ENCODE data around the gene UPB1. TPM values are rescaled to one million over a fixed set of nuclear protein-coding genes. Genes with fewer than 3 reads are reported as not detected.
"Not testable (repeated sequence)": the region's sequence is repeated elsewhere in the genome, so short reads cannot be mapped to it uniquely, and the experiment has no call there.

Gene UPB1
- total and polyA plus RNA-seq, 10 donors: 0.38 to 3.9 (median 1.6) TPM

GRCh38 chr22:24489011-24489410 is 6.1 kb upstream of the UPB1 start:
- peaks cover 0 to 9% (median 2%) of the 10 kb centered on the region in 7 donors for H3K27me3 ChIP-seq (replicated peaks in 1 of 7)
- H3K4me1 ChIP-seq: peaks cover 0 to 25% (median under 1%) of the 10 kb centered on the region in 6 donors
- H3K9me3 ChIP-seq: no peaks in the 10 kb centered on the region
- no peak for DNase-seq
- H3K4me3 ChIP-seq: no peak overlapping the region
- WGBS, 5 donors: 49 to 75% (median 68%) methylated on average over 2 of the region's 2 CpGs
- intact Hi-C loops (cut with DNase I; ENCODE audit: low total_unique reads): no loop called here
- TF ChIP-seq POLR2AphosphoS5 (IDR thresholded peaks at IDR 0.05) (no peak), CTCF (IDR thresholded peaks at IDR 0.05 in 8 of 11, conservative IDR thresholded peaks at IDR 0.05 in 3 of 11) (no peak), POLR2A (IDR thresholded peaks at IDR 0.05) (no peak)
- H3K36me3 ChIP-seq: no peaks in the 10 kb centered on the region
- H3K27ac ChIP-seq: no peak overlapping the region

- H3K36me3 ChIP-seq; H3K9me3 ChIP-seq; DNase-seq; intact Hi-C loops (cut with DNase I; ENCODE audit: low total_unique reads); H3K4me3 ChIP-seq; H3K27ac ChIP-seq: not testable (repeated sequence)
- WGBS, 5 donors: 93 to 100% (median 97%) methylated on average over 1 of the region's 1 CpG
- peaks cover 0 to 14% (median 7%) of the 10 kb centered on the region in 7 donors for H3K27me3 ChIP-seq (replicated peaks in 1 of 7)
- peaks cover 0 to 24% (median 2%) of the 10 kb centered on the region in 6 donors for H3K4me1 ChIP-seq
These were observed 5.7 kb upstream of the UPB1 start for GRCh38 chr22:24489434-24489833.

- Histone ChIP-seq H3K27me3 (replicated peaks in 1 of 7) (peaks cover 0 to 30% (median 17%) of the 10 kb centered on the region in 7 donors), H3K4me3 (no peak overlapping the region), H3K36me3 (no peaks in the 10 kb centered on the region), H3K4me1 (peaks cover 0 to 20% (median 7%) of the 10 kb centered on the region in 6 donors), H3K9me3 (no peaks in the 10 kb centered on the region), H3K27ac (no peak overlapping the region)
- 89 to 97% (median 94%) methylated on average over 3 of the region's 3 CpGs for WGBS, 5 donors
- intact Hi-C loops (cut with DNase I; ENCODE audit: low total_unique reads): no loop called here
- no peak for TF ChIP-seq POLR2AphosphoS5 (IDR thresholded peaks at IDR 0.05)
- TF ChIP-seq POLR2A (IDR thresholded peaks at IDR 0.05): no peak
- TF ChIP-seq CTCF (IDR thresholded peaks at IDR 0.05 in 8 of 11, conservative IDR thresholded peaks at IDR 0.05 in 3 of 11): no peak
- DNase-seq: no peak
These were observed 2.7 kb upstream of the UPB1 start for GRCh38 chr22:24492391-24492790.

GRCh38 chr22:24494167-24494527 is 985 bp upstream of the UPB1 start:
- no peaks in the 10 kb centered on the region for H3K36me3 ChIP-seq
- 65 to 82% (median 72%) methylated on average over 13 to 21 of the region's 21 CpGs for WGBS, 5 donors
- H3K4me3 ChIP-seq: peak overlapping the region in 1 of 8 donors; percentile 32

More at GRCh38 chr22:24494167-24494527, 985 bp upstream of the UPB1 start:
- DNase-seq: no peak
- intact Hi-C loops (cut with DNase I; ENCODE audit: low total_unique reads): no loop called here
- Histone ChIP-seq H3K27ac (no peak overlapping the region), H3K9me3 (no peaks in the 10 kb centered on the region), H3K27me3 (replicated peaks in 1 of 7) (peaks cover 0 to 30% (median 17%) of the 10 kb centered on the region in 7 donors), H3K4me1 (peaks cover 0 to 38% (median 10%) of the 10 kb centered on the region in 6 donors)
- TF ChIP-seq POLR2A (IDR thresholded peaks at IDR 0.05) (no peak), POLR2AphosphoS5 (IDR thresholded peaks at IDR 0.05) (no peak), CTCF (IDR thresholded peaks at IDR 0.05 in 8 of 11, conservative IDR thresholded peaks at IDR 0.05 in 3 of 11) (no peak)

Data from spleen (tissue), 11 donors.